ENCODE data around the gene MIEN1.
"Not testable (repeated sequence)": the region's sequence is repeated elsewhere in the genome, so short reads cannot be mapped to it uniquely, and the experiment has no call there.

MIEN1 gene

GRCh38 chr17:39730095-39730921, at the start of gene MIEN1:
MIEN1 (minus strand) TSS chr17:39730532; CDS start chr17:39730495, 37 bp downstream.
- peak; percentile 87 to 90 for DNase-seq (ENCODE audit: low read depth in 2 of 2)

- DNase-seq (ENCODE audit: low read depth in 2 of 2) = no peak
Observed at GRCh38 chr17:39777534-39778365, 47.4 kb upstream of the MIEN1 start.

- no peak for DNase-seq (ENCODE audit: low read depth in 2 of 2)
Observed at GRCh38 chr17:39776252-39776651, 45.9 kb upstream of the MIEN1 start.

GRCh38 chr17:39775031-39775430, 44.7 kb upstream of the MIEN1 start:
- no peak for DNase-seq (ENCODE audit: low read depth in 2 of 2)

- DNase-seq (ENCODE audit: low read depth in 2 of 2) = no peak
Observed at GRCh38 chr17:39774047-39774446, 43.7 kb upstream of the MIEN1 start.

GRCh38 chr17:39772987-39773934, 42.9 kb upstream of the MIEN1 start:
- no peak for DNase-seq (ENCODE audit: low read depth in 2 of 2)

- no peak for DNase-seq (ENCODE audit: low read depth in 2 of 2)
Observed at GRCh38 chr17:39772415-39772814, 42.1 kb upstream of the MIEN1 start.

- DNase-seq (ENCODE audit: low read depth in 2 of 2) = peak; percentile 39 to 41
Observed at GRCh38 chr17:39769974-39770587, 39.7 kb upstream of the MIEN1 start.

GRCh38 chr17:39767147-39767546, 36.8 kb upstream of the MIEN1 start:
- DNase-seq (ENCODE audit: low read depth in 2 of 2) = no peak

- no peak for DNase-seq (ENCODE audit: low read depth in 2 of 2)
Observed at GRCh38 chr17:39765766-39766165, 35.4 kb upstream of the MIEN1 start.

GRCh38 chr17:39765175-39765574, 34.8 kb upstream of the MIEN1 start:
- DNase-seq (ENCODE audit: low read depth in 2 of 2) = no peak

- not testable (repeated sequence) for DNase-seq (ENCODE audit: low read depth in 2 of 2)
Observed at GRCh38 chr17:39764171-39764570, 33.8 kb upstream of the MIEN1 start.

- DNase-seq (ENCODE audit: low read depth in 2 of 2) = no peak
Observed at GRCh38 chr17:39763051-39763820, 32.9 kb upstream of the MIEN1 start.

- no peak for DNase-seq (ENCODE audit: low read depth in 2 of 2)
Observed at GRCh38 chr17:39761861-39762496, 31.6 kb upstream of the MIEN1 start.

GRCh38 chr17:39759204-39759603, 28.9 kb upstream of the MIEN1 start:
- no peak for DNase-seq (ENCODE audit: low read depth in 2 of 2)

GRCh38 chr17:39757931-39758873, 27.9 kb upstream of the MIEN1 start:
- peak in 1 of 2 experiments; percentile 54 for DNase-seq (ENCODE audit: low read depth in 2 of 2)

- no peak for DNase-seq (ENCODE audit: low read depth in 2 of 2)
Observed at GRCh38 chr17:39757176-39757662, 26.9 kb upstream of the MIEN1 start.

GRCh38 chr17:39756380-39757079, 26.2 kb upstream of the MIEN1 start:
- DNase-seq (ENCODE audit: low read depth in 2 of 2) = no peak

All from stimulated activated CD4-positive, alpha-beta T cell treated with anti-CD3 and anti-CD28 coated beads, Interleukin-12 subunit alpha, Interleukin-12 subunit beta, amount 100 ng/mL, for 24 hours (primary cell).